Thymus (tissue), 11 donors: ENCODE measurements around the gene MATR3. TPM values are rescaled to one million over a fixed set of nuclear protein-coding genes. Genes with fewer than 3 reads are reported as not detected.

Source experiments
- DNase-seq, 9 donors: peaks; one replicate each; pipeline ENCODE4 v3.0.0-alpha.2; 2013; ENCODE audit warnings: low spot score in 9 of 9, low read depth in 6 of 9, missing footprints in 1 of 9
- H3K27ac ChIP-seq, 2 donors: one replicate each; pipeline ENCODE4 v1.5.1; 2013; ENCODE audit warnings: control low read depth in 1 of 2, low read depth in 1 of 2, low read length in 1 of 2, mild to moderate bottlenecking in 1 of 2, moderate library complexity in 1 of 2
- H3K27me3 ChIP-seq, 2 donors: one replicate each; pipeline ENCODE4 v1.5.1; 2013; ENCODE audit warnings: low read length in 1 of 2; ENCODE audit not compliant: control insufficient read depth in 2 of 2, insufficient read depth in 1 of 2
- H3K36me3 ChIP-seq, 2 donors: one replicate each; pipeline ENCODE4 v1.5.1; 2013; ENCODE audit warnings: low read length in 1 of 2, mild to moderate bottlenecking in 1 of 2, moderate library complexity in 1 of 2; ENCODE audit not compliant: control insufficient read depth in 2 of 2, insufficient read depth in 2 of 2
- H3K4me1 ChIP-seq, 2 donors: one replicate each; pipeline ENCODE4 v1.5.1; 2013; ENCODE audit warnings: low read length in 2 of 2; ENCODE audit not compliant: control insufficient read depth in 2 of 2, insufficient read depth in 2 of 2
- H3K4me3 ChIP-seq, 2 donors: one replicate each; pipeline ENCODE4 v1.5.1; 2013; ENCODE audit warnings: low read length in 2 of 2, control low read depth in 1 of 2, mild to moderate bottlenecking in 1 of 2
- H3K9me3 ChIP-seq, 2 donors: one replicate each; pipeline ENCODE4 v1.5.1; 2013; ENCODE audit warnings: low read length in 1 of 2, mild to moderate bottlenecking in 1 of 2; ENCODE audit not compliant: control insufficient read depth in 2 of 2, insufficient read depth in 1 of 2
- WGBS: extraction: QIAGEN DNeasy Blood & Tissue Kit; methylation state at CpG from one replicate; pipeline ENCODE4 v1.1.7; 2013; 5-methylcytosine and 5-hydroxymethylcytosine counted together
- polyA plus RNA-seq: library from polyadenylated mRNA; stranded (reverse); fragments of 200-250 nt; gene quantifications from one replicate; pipeline ENCODE4 v1.2.3, GENCODE V29; 2013
- total RNA-seq: library from RNA; stranded (reverse); fragments of 120-200 nt; gene quantifications from one replicate; pipeline ENCODE4 v1.2.4, GENCODE V29; 2013
- donor health status: healthy.

The MATR3 gene
- total and polyA plus RNA-seq, 2 donors: 253 to 378 TPM

DNA sequence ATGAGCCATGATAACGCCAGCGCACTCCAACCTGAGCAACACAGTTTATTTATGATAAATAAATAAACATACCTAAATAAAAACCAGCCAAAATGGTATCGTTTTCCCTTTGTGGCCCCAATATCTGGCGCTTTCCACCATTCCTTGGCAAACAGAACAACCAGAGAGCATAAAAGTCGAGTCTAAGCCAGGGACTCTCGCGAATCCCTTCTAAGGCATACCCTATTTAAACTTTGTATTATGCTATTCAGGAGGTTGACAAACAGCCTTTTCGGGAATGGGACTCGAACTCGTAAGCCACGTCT is 386 bp upstream of the MATR3 start:
- WGBS: 26% methylated on average over 11 of the region's 11 CpGs
- no peaks in the 10 kb centered on the region for H3K36me3 ChIP-seq

DNA sequence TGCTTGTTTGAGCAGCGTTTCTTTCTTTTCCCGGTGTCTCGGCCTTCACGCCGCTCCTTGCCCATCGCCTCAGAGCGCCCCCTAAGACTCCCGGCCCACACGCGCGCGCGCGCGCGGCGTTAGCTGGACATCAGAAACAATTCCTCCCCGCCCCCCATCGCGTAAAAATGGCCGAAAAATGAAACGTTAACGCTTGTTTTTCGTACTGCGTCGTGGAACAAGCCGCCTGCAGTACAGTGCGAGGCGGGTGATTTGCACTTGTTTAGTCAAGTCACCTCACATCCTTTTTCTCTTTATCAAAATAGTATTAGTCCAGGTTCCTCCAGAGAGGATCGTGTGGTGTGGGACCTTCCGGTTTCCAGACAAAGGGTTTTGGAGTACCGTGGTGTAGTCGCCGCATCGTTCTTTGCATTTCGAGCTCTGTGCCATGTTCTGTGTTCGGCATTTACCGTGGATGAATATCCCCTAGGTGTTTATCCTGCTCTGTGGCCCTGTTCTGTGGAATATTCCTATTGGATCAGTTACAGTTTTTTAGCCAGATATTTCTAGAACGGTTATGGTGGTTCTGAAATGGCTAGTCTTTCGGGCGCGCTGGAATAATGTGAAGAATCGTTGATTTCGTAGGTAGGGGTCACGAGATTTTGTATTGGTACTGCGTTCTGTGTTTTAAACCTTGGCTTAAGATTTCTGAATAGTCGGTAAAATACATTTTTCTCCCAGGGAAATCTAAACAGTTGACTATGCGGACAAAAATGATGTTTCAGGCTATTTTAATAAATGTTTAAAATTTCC is 1.0 kb downstream of the MATR3 start:
- WGBS: under 1% methylated on average over 48 of the region's 48 CpGs
- DNase-seq: peak in 8 of 9 donors; percentile 30 to 79 (median 57)
- Histone ChIP-seq H3K27ac (peak overlapping the region; percentile 95 to 100), H3K36me3 (no peaks in the 10 kb centered on the region), H3K27me3 (no peaks in the 10 kb centered on the region), H3K9me3 (peaks cover 0 to 3% of the 10 kb centered on the region in 2 donors), H3K4me1 (peaks cover 15 to 30% of the 10 kb centered on the region in 2 donors), H3K4me3 (peak overlapping the region; percentile 87 to 90)

More for the DNA sequence above, 386 bp upstream of the MATR3 start:
- DNase-seq: no peak
- Histone ChIP-seq H3K4me1 (peaks cover 8 to 21% of the 10 kb centered on the region in 2 donors), H3K9me3 (peaks cover 0 to 3% of the 10 kb centered on the region in 2 donors), H3K4me3 (peak overlapping the region; percentile 87 to 90), H3K27me3 (no peaks in the 10 kb centered on the region), H3K27ac (peak overlapping the region; percentile 88 to 95)

DNA sequence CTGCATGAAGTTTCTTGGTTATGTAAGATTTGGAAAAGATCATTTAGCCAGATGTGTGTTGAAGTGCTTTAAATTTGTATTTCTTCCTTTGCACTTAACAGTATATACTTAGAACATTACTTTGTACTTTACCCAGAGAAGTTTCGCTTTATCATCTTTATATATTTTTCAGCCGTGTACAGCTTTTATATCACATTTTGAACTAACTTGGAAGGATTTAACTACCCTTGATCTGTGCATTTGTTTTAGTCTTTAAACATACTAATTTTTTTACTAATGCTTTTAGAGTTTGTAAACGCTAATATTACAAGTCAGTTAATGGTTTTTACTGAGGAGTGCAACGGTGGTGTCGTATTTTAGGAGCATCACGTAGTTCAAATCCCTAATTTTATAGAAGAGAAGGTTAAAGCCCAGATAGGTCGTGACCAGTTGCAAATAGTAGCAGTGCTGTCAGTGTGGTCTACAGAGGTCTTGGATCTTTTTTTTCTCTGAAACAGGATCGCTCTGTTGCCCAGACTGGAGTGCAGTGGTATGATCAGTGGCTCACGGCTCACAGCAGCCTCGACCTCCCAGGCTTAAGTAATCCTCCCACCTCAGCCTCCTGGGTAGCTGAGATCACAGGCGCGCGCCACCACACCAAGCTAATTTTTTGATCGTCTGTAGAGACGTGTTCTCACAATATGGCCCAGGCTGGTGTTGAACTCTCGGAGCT is 2.0 kb downstream of the MATR3 start:
- DNase-seq: peak in 1 of 9 donors; percentile 38
- 36% methylated on average over 16 of the region's 16 CpGs for WGBS
- peak overlapping the region; percentile 87 to 90 for H3K4me3 ChIP-seq

DNA sequence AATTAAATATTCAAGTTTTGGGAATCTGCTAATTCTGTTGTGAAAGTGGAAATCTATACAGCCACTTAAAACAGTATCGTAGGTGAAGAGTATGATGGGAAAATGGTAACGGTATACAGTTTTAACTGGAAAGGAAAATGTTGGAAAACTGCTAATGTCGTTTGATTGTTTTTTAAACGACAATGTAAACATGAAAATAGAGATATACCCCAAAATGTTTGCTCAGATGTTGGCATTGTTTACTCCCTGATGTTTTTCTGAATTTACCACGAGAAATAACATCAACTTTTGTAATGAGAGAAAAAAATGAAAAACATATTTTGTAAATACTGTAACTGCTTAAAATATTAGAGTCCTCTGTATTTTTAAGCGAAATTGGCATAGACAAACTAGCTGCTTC is 2.7 kb downstream of the MATR3 start:
- 76% methylated on average over 6 of the region's 6 CpGs for WGBS
- no peaks in the 10 kb centered on the region for H3K36me3 ChIP-seq
- H3K4me3 ChIP-seq: no peak overlapping the region
- peaks cover 0 to 3% of the 10 kb centered on the region in 2 donors for H3K9me3 ChIP-seq
- H3K4me1 ChIP-seq: peaks cover 17 to 36% of the 10 kb centered on the region in 2 donors
- DNase-seq: no peak
- H3K27me3 ChIP-seq: no peaks in the 10 kb centered on the region
- no peak overlapping the region for H3K27ac ChIP-seq

More for the DNA sequence above, 2.0 kb downstream of the MATR3 start:
- Histone ChIP-seq H3K27ac (peak overlapping the region in 1 of 2 donors; percentile 95), H3K27me3 (no peaks in the 10 kb centered on the region), H3K36me3 (no peaks in the 10 kb centered on the region), H3K4me1 (peaks cover 17 to 36% of the 10 kb centered on the region in 2 donors), H3K9me3 (peaks cover 0 to 3% of the 10 kb centered on the region in 2 donors)

DNA sequence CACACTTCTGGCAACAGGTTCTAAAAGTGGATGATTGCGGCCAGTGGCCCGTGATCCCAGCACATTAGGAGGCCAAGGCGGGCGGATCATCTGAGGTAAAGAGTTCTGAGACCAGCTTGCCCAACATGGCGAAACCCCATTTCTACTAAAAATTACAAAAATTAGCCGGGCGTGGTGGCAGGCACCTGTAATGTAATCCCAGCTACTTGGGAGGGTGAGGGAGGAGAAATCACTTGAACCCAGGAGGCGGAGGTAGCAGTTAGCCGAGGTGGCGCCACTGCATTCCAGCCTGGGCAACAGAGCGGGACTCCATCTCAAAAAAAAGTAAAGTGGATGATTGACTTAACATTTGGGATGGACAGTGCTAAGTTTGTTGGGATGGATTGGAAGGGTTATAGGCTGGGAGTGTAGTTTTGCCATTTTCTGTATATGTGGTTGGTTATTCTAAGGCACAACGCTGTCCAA is 3.4 kb downstream of the MATR3 start:
- Histone ChIP-seq H3K27me3 (no peaks in the 10 kb centered on the region), H3K4me1 (peaks cover 17 to 36% of the 10 kb centered on the region in 2 donors), H3K9me3 (peaks cover 0 to 3% of the 10 kb centered on the region in 2 donors), H3K27ac (no peak overlapping the region), H3K4me3 (no peak overlapping the region), H3K36me3 (no peaks in the 10 kb centered on the region)
- 93% methylated on average over 12 of the region's 12 CpGs for WGBS
- no peak for DNase-seq

DNA sequence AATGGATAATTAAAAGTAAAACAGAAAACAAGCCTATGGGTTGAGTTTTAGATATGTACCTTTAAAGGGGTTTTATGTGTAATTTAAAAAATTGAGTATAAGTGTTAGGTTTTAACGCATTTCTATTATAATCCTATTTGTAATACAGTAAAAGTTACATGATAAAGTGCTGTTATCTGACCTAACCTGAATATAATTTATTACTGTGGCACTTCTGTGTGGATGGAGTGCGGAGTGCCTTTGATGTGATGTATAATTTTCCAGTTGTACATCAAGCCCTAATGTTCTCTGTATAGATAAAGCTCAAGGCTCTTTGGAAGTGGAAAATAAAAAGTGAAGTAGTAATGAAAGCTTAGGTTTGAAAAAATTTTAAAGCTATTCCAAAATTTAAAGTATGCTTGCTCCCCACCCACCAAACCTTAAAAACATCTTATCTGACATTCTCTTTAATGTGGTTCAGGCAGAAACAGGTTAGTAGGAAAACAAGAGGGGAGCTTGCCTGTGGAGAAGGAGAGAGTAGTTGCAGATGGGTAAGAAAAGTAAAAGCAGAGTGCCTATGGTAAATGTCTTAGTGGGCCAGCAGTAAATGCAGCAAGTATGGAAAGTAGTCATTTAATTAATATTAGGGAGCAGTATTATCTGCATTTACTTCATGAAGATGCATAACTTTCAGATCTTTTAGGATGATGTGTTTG is 4.0 kb downstream of the MATR3 start:
- no peaks in the 10 kb centered on the region for H3K27me3 ChIP-seq
- peaks cover 0 to 3% of the 10 kb centered on the region in 2 donors for H3K9me3 ChIP-seq
- DNase-seq: no peak
- H3K4me1 ChIP-seq: peaks cover 17 to 36% of the 10 kb centered on the region in 2 donors
- peaks cover 0 to 2% of the 10 kb centered on the region in 2 donors for H3K36me3 ChIP-seq
- 87% methylated on average over 2 of the region's 2 CpGs for WGBS
- no peak overlapping the region for H3K4me3 ChIP-seq
- H3K27ac ChIP-seq: peak overlapping the region in 1 of 2 donors; percentile 4

DNA sequence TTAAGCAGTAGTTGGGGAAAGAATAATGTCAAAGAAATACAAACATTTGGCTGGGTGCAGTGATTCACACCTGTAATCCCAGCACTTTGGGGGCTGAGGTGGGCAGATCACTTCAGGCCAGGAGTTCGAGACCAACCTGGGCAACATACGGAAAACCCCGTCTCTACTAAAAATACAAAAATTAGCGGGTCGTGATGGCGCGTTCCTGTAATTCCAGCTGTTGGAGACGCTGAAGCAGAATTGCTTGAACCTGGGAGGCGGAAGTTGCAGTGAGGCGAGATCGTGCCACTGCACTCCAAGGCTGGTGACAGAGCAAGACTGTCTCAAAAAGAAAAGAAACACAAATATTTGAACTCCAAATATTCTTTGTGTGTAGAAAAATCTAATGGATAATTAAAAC is 4.7 kb downstream of the MATR3 start:
- Histone ChIP-seq H3K27me3 (no peaks in the 10 kb centered on the region), H3K4me1 (peaks cover 17 to 32% of the 10 kb centered on the region in 2 donors), H3K27ac (no peak overlapping the region), H3K36me3 (peaks cover 0 to 3% of the 10 kb centered on the region in 2 donors), H3K4me3 (no peak overlapping the region), H3K9me3 (peaks cover 0 to 3% of the 10 kb centered on the region in 2 donors)
- 84% methylated on average over 11 of the region's 11 CpGs for WGBS
- no peak for DNase-seq

DNA sequence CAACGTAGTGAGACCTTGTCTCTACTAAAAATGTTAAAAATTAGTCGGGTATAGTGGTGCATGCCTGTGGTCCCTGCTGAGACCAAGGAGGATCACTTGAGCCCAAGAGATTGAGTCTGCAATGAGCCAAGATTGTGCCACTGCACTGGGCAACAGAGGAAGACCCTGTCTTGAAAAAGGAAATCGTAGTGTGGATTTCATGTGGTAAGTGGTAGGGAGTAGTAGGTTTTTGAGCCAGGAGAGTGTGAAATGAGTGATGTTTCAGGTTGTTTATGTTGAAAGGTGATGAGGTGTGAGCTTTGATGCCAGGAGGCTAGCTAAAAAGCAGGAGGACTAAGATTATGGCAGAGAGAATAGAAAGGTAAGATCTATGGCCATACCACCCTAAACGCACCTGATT is 5.9 kb downstream of the MATR3 start:
- H3K36me3 ChIP-seq: peaks cover 0 to 3% of the 10 kb centered on the region in 2 donors
- WGBS: 64% methylated on average over 4 of the region's 4 CpGs
- H3K27ac ChIP-seq: no peak overlapping the region
- DNase-seq: peak in 1 of 9 donors; percentile 10
- peaks cover 17 to 32% of the 10 kb centered on the region in 2 donors for H3K4me1 ChIP-seq
- no peak overlapping the region for H3K4me3 ChIP-seq
- no peaks in the 10 kb centered on the region for H3K9me3 ChIP-seq
- no peaks in the 10 kb centered on the region for H3K27me3 ChIP-seq
